Mesendoderm (in vitro differentiated cells): ENCODE data around the gene OCA2.

Source experiments
- DNase-seq: peaks from one replicate; pipeline ENCODE4 v3.0.0; 2013
- H2AK5ac ChIP-seq: 2 replicates; pipeline ENCODE4 v1.6.1; 2013; ENCODE audit warnings: low read length, inconsistent platforms
- H2BK120ac ChIP-seq: 2 replicates; pipeline ENCODE4 v1.6.1; 2013; ENCODE audit warnings: low read depth, mild to moderate bottlenecking, low read length, moderate library complexity, mixed read lengths
- H2BK15ac ChIP-seq: replicated peaks from 2 replicates; pipeline ENCODE4 v1.6.1; 2013; ENCODE audit warnings: low read depth, mild to moderate bottlenecking, moderate library complexity
- H2BK5ac ChIP-seq: 2 replicates; pipeline ENCODE4 v1.6.1; 2013; ENCODE audit warnings: low read length, inconsistent platforms
- H3K18ac ChIP-seq: 2 replicates; pipeline ENCODE4 v1.6.1; 2013; ENCODE audit warnings: mild to moderate bottlenecking, low read length, mixed read lengths
- H3K23ac ChIP-seq: one replicate; pipeline ENCODE4 v1.6.1; 2013; ENCODE audit warnings: low read length
- H3K27ac ChIP-seq: 2 replicates; pipeline ENCODE4 v1.5.1; 2013; ENCODE audit warnings: low read depth, mild to moderate bottlenecking, inconsistent platforms, low read length, moderate library complexity
- H3K27me3 ChIP-seq: 2 replicates; pipeline ENCODE4 v1.6.1; 2013; ENCODE audit warnings: low read length, control low read depth, mild to moderate bottlenecking, inconsistent platforms; ENCODE audit not compliant: insufficient read depth, poor library complexity
- H3K36me3 ChIP-seq: 2 replicates; pipeline ENCODE4 v1.6.1; 2013; ENCODE audit warnings: low read length, inconsistent platforms; ENCODE audit not compliant: control insufficient read depth, insufficient read depth
- H3K4ac ChIP-seq: one replicate; pipeline ENCODE4 v1.6.1; 2013; ENCODE audit warnings: low read depth, mild to moderate bottlenecking, low read length, moderate library complexity
- H3K4me1 ChIP-seq: 2 replicates; pipeline ENCODE4 v1.6.1; 2013; ENCODE audit warnings: low read depth, low read length, inconsistent platforms; ENCODE audit not compliant: control insufficient read depth
- H3K4me2 ChIP-seq: 2 replicates; pipeline ENCODE4 v1.6.1; 2013; ENCODE audit warnings: low read length
- H3K4me3 ChIP-seq: 2 replicates; pipeline ENCODE4 v1.5.1; 2013; ENCODE audit warnings: mild to moderate bottlenecking, low read length
- H3K56ac ChIP-seq: one replicate; pipeline ENCODE4 v1.6.1; 2013; ENCODE audit warnings: low read length
- H3K79me1 ChIP-seq: 2 replicates; pipeline ENCODE4 v1.6.1; 2013; ENCODE audit warnings: low read length, inconsistent platforms
- H3K79me2 ChIP-seq: 2 replicates; pipeline ENCODE4 v1.6.1; 2013; ENCODE audit warnings: mild to moderate bottlenecking, low read length; ENCODE audit not compliant: control insufficient read depth, insufficient read depth
- H3K9ac ChIP-seq: 2 replicates; pipeline ENCODE4 v1.6.1; 2013; ENCODE audit warnings: low read length, inconsistent platforms
- H4K5ac ChIP-seq: one replicate; pipeline ENCODE4 v1.6.1; 2013; ENCODE audit warnings: low read length
- H4K8ac ChIP-seq: one replicate; pipeline ENCODE4 v1.6.1; 2013; ENCODE audit warnings: low read depth, mild to moderate bottlenecking, control low read depth, low read length, moderate library complexity
- WGBS: extraction: QIAGEN DNeasy Blood & Tissue Kit; methylation state at CpG from one replicate; pipeline ENCODE4 v1.1.7; 2013; ENCODE audit warnings: low lambda C conversion rate, missing lambda C conversion rate; ENCODE audit not compliant: insufficient coverage; ENCODE audit errors: extremely low coverage; 5-methylcytosine and 5-hydroxymethylcytosine counted together

Gene OCA2

GRCh38 chr15:28114114-28114455 is 15.0 kb upstream of the OCA2 start:
- Histone ChIP-seq H3K4me3 (no peak overlapping the region), H4K5ac (no peak overlapping the region), H3K23ac (no peak overlapping the region), H2BK120ac (no peak overlapping the region), H3K79me2 (no peaks in the 10 kb centered on the region), H3K4me2 (no peak overlapping the region), H3K56ac (no peak overlapping the region), H2BK15ac (no peak overlapping the region), H3K18ac (no peak overlapping the region), H3K79me1 (no peaks in the 10 kb centered on the region), H3K36me3 (peaks cover 8% of the 10 kb centered on the region), H3K27ac (no peak overlapping the region), H3K4ac (no peak overlapping the region), H3K27me3 (no peaks in the 10 kb centered on the region), H3K9ac (no peak overlapping the region), H2AK5ac (no peak overlapping the region), H4K8ac (no peak overlapping the region), H2BK5ac (no peak overlapping the region), H3K4me1 (no peaks in the 10 kb centered on the region)
- DNase-seq = no peak
- no CpG with 5 or more reads among the region's 4 CpGs for WGBS

GRCh38 chr15:28113394-28114113 is 14.4 kb upstream of the OCA2 start:
- Histone ChIP-seq H3K18ac (no peak overlapping the region), H3K4ac (no peak overlapping the region), H3K79me1 (no peaks in the 10 kb centered on the region), H2AK5ac (no peak overlapping the region), H2BK15ac (no peak overlapping the region), H3K23ac (no peak overlapping the region), H4K5ac (no peak overlapping the region), H3K4me2 (no peak overlapping the region), H3K9ac (no peak overlapping the region), H2BK5ac (no peak overlapping the region), H3K79me2 (no peaks in the 10 kb centered on the region), H4K8ac (no peak overlapping the region), H3K4me1 (no peaks in the 10 kb centered on the region), H3K27me3 (no peaks in the 10 kb centered on the region), H3K36me3 (peaks cover 8% of the 10 kb centered on the region), H3K4me3 (no peak overlapping the region), H3K56ac (no peak overlapping the region), H3K27ac (no peak overlapping the region), H2BK120ac (no peak overlapping the region)
- no CpG with 5 or more reads among the region's 23 CpGs for WGBS
- DNase-seq = no peak

- no peak overlapping the region for H2AK5ac ChIP-seq
- no peak overlapping the region for H4K5ac ChIP-seq
- WGBS = no CpG with 5 or more reads among the region's 26 CpGs
- no peak overlapping the region for H2BK15ac ChIP-seq
- H3K9ac ChIP-seq = no peak overlapping the region
- H3K79me2 ChIP-seq = no peaks in the 10 kb centered on the region
- no peak overlapping the region for H4K8ac ChIP-seq
- H3K4me2 ChIP-seq = no peak overlapping the region
- H3K4me1 ChIP-seq = no peaks in the 10 kb centered on the region
- no peak overlapping the region for H3K4me3 ChIP-seq
- H3K27ac ChIP-seq = no peak overlapping the region
- H2BK120ac ChIP-seq = no peak overlapping the region
- H2BK5ac ChIP-seq = no peak overlapping the region
- no peaks in the 10 kb centered on the region for H3K79me1 ChIP-seq
- H3K18ac ChIP-seq = no peak overlapping the region
- H3K23ac ChIP-seq = no peak overlapping the region
- H3K56ac ChIP-seq = no peak overlapping the region
- peaks cover 8% of the 10 kb centered on the region for H3K36me3 ChIP-seq
- no peak overlapping the region for H3K4ac ChIP-seq
- no peak for DNase-seq
- H3K27me3 ChIP-seq = no peaks in the 10 kb centered on the region
Observed at GRCh38 chr15:28112962-28113361, 13.8 kb upstream of the OCA2 start.

- Histone ChIP-seq H4K8ac (no peak overlapping the region), H3K4me3 (no peak overlapping the region), H3K18ac (no peak overlapping the region), H3K79me1 (no peaks in the 10 kb centered on the region), H3K9ac (no peak overlapping the region), H3K27me3 (peaks cover 1% of the 10 kb centered on the region), H3K4me2 (no peak overlapping the region), H3K27ac (no peak overlapping the region), H4K5ac (no peak overlapping the region), H2BK15ac (no peak overlapping the region), H2AK5ac (no peak overlapping the region), H3K4ac (no peak overlapping the region), H2BK5ac (no peak overlapping the region), H3K56ac (no peak overlapping the region), H2BK120ac (no peak overlapping the region), H3K79me2 (no peaks in the 10 kb centered on the region), H3K36me3 (peaks cover 8% of the 10 kb centered on the region), H3K23ac (no peak overlapping the region), H3K4me1 (no peaks in the 10 kb centered on the region)
- no CpG with 5 or more reads among the region's 20 CpGs for WGBS
- no peak for DNase-seq
Observed at GRCh38 chr15:28112101-28112760, 13.1 kb upstream of the OCA2 start.

GRCh38 chr15:28111543-28111942 is 12.4 kb upstream of the OCA2 start:
- H2AK5ac ChIP-seq = no peak overlapping the region
- H3K36me3 ChIP-seq = peaks cover 8% of the 10 kb centered on the region
- H3K56ac ChIP-seq = no peak overlapping the region
- no peak overlapping the region for H4K5ac ChIP-seq
- peaks cover 1% of the 10 kb centered on the region for H3K27me3 ChIP-seq
- no peak overlapping the region for H3K23ac ChIP-seq
- H3K79me2 ChIP-seq = no peaks in the 10 kb centered on the region
- H2BK120ac ChIP-seq = no peak overlapping the region
- H2BK5ac ChIP-seq = no peak overlapping the region
- H3K4me1 ChIP-seq = no peaks in the 10 kb centered on the region
- no peak overlapping the region for H3K4ac ChIP-seq
- no peak for DNase-seq
- no peak overlapping the region for H4K8ac ChIP-seq
- H3K79me1 ChIP-seq = no peaks in the 10 kb centered on the region
- H3K4me2 ChIP-seq = no peak overlapping the region
- no peak overlapping the region for H3K18ac ChIP-seq
- H3K27ac ChIP-seq = no peak overlapping the region
- WGBS = no CpG with 5 or more reads among the region's 26 CpGs
- H2BK15ac ChIP-seq = no peak overlapping the region
- H3K4me3 ChIP-seq = no peak overlapping the region
- no peak overlapping the region for H3K9ac ChIP-seq

GRCh38 chr15:28110481-28110881 is 11.4 kb upstream of the OCA2 start:
- H3K4ac ChIP-seq = no peak overlapping the region
- no peak overlapping the region for H3K18ac ChIP-seq
- no peaks in the 10 kb centered on the region for H3K79me2 ChIP-seq
- no peak overlapping the region for H2BK15ac ChIP-seq
- H3K56ac ChIP-seq = no peak overlapping the region
- no peak overlapping the region for H2BK5ac ChIP-seq
- peaks cover 1% of the 10 kb centered on the region for H3K27me3 ChIP-seq
- H3K9ac ChIP-seq = no peak overlapping the region
- no peak overlapping the region for H2BK120ac ChIP-seq
- WGBS = no CpG with 5 or more reads among the region's 7 CpGs
- H3K79me1 ChIP-seq = no peaks in the 10 kb centered on the region
- H3K4me3 ChIP-seq = no peak overlapping the region
- no peaks in the 10 kb centered on the region for H3K4me1 ChIP-seq
- no peak overlapping the region for H3K27ac ChIP-seq
- peaks cover 8% of the 10 kb centered on the region for H3K36me3 ChIP-seq
- DNase-seq = no peak
- no peak overlapping the region for H4K8ac ChIP-seq
- H3K4me2 ChIP-seq = no peak overlapping the region
- H4K5ac ChIP-seq = no peak overlapping the region
- H2AK5ac ChIP-seq = no peak overlapping the region
- H3K23ac ChIP-seq = no peak overlapping the region
